K562 (cell line): Measurements from ENCODE around the gene CABS1. TPM values are rescaled to one million over a fixed set of nuclear protein-coding genes. Genes with fewer than 3 reads are reported as not detected.

Source experiments
- BHLHE40 ChIP-seq: IDR thresholded peaks from 2 replicates; pipeline ENCODE4 v1.6.1; 2011; ENCODE audit warnings: low read length, improper control_type of control experiment
- FUS ChIP-seq: fragments of 200-400 bp; formaldehyde crosslinking; optimal IDR thresholded peaks from 2 replicates; pipeline ENCODE3; 2017; ENCODE audit warnings: low read depth, low read length
- ILF3 ChIP-seq: fragments of 450-650 bp; IDR thresholded peaks from 2 replicates; pipeline ENCODE4 v1.6.1; 2018; ENCODE audit warnings: antibody characterized with exemption, mild to moderate bottlenecking, moderate library complexity, borderline replicate concordance
- RBM22 ChIP-seq: fragments of 200-400 bp; formaldehyde crosslinking; IDR thresholded peaks from 2 replicates; pipeline ENCODE4 v1.6.1; 2018; ENCODE audit warnings: low read length, low read depth; ENCODE audit not compliant: poor library complexity, severe bottlenecking
- RERE ChIP-seq: sonication (generic); formaldehyde crosslinking; IDR thresholded peaks from 2 replicates; pipeline ENCODE4 v1.8.0; 2023; ENCODE audit warnings: missing genetic modification reagents, mild to moderate bottlenecking, borderline replicate concordance
- WHSC1 ChIP-seq: IDR thresholded peaks from one replicate; pipeline ENCODE4 v1.6.1; 2012; ENCODE audit warnings: low read length, control low read depth, inconsistent platforms
- polyA plus RNA-seq, 8 experiments: library from polyadenylated mRNA; depleted of rRNA in 4 of 8; stranded (reverse) in 5 of 8; unstranded in 3 of 8; fragments of >200 nt; fragmentation: Nextera tagmentation in 2 of 8; fragmentation: Illumina TruSeq in 1 of 8; extraction: Ambion mirVana in 2 of 8; extraction: Trizol in 1 of 8; gene quantifications; 2 replicates each; pipeline versions ENCODE4 v1.2.1 to v1.2.3, GENCODE V29; 2011 to 2014; ENCODE audit warnings: inconsistent platforms in 1 of 8, missing spikeins in 1 of 8
- total RNA-seq, 7 experiments: library from RNA; depleted of rRNA in 6 of 7; stranded (reverse); fragments of >200 nt in 6 of 7; fragmentation: Illumina TruSeq in 2 of 7; extraction: Trizol in 2 of 7; gene quantifications; 2 replicates each; pipeline versions ENCODE4 v1.2.1 to v1.2.3, GENCODE V29; 2011 to 2021; ENCODE audit warnings: low replicate concordance in 1 of 7
- TF ChIP-seq, protein P1 (sequence below): sonication (generic); formaldehyde crosslinking; IDR thresholded peaks from 2 replicates; pipeline ENCODE4 v1.8.1; 2023; ENCODE audit warnings: mild to moderate bottlenecking, missing genetic modification reagents

CABS1 gene
- total and polyA plus RNA-seq, 9 of the 15 experiments (the other 6 are each of a cell fraction or from before 2014, with no cell fraction given), result not detected

DNA sequence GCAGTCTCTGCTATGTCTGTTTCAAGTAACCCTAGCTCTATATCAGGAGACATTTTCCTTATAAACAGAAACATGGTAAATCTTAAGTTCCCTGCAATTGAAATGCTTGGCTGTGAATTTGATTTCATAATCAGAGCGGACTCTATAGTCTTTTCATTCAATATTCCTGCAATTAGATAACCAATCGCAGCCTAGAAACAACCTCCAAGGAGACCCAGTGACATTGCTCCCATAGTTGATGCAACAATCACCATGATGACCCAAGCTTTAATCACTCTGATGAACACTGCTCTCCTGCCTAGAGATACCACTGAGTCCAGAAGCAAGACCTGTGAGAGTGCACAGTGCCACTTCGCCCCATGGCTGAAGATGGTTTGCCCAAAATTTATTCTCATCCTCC lies at the start of gene CABS1 (continued):
- no peak for TF ChIP-seq FUS
- TF ChIP-seq, protein P1, sequence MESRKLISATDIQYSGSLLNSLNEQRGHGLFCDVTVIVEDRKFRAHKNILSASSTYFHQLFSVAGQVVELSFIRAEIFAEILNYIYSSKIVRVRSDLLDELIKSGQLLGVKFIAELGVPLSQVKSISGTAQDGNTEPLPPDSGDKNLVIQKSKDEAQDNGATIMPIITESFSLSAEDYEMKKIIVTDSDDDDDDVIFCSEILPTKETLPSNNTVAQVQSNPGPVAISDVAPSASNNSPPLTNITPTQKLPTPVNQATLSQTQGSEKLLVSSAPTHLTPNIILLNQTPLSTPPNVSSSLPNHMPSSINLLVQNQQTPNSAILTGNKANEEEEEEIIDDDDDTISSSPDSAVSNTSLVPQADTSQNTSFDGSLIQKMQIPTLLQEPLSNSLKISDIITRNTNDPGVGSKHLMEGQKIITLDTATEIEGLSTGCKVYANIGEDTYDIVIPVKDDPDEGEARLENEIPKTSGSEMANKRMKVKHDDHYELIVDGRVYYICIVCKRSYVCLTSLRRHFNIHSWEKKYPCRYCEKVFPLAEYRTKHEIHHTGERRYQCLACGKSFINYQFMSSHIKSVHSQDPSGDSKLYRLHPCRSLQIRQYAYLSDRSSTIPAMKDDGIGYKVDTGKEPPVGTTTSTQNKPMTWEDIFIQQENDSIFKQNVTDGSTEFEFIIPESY (CRISPR knock-in tag), result no peak
- no peak for TF ChIP-seq WHSC1
- TF ChIP-seq RERE, result no peak
- no peak for TF ChIP-seq ILF3
- no peak for TF ChIP-seq RBM22
- TF ChIP-seq BHLHE40, result no peak
